Activated CD4-positive, alpha-beta memory T cell treated with anti-CD3 and anti-CD28 coated beads for 36 hours (primary cell): ENCODE measurements around the gene TCL1A. TPM values are rescaled to one million over a fixed set of nuclear protein-coding genes. Genes with fewer than 3 reads are reported as not detected.
A peak's percentile ranks its signal among the peaks of the same experiment; 100 is the strongest.

Source experiments
- CTCF ChIA-PET: fragments of 350-600 bp; sonication (Branson Sonifier 250); formaldehyde crosslinking; loops from one replicate; lab custom pipeline; 2021; ENCODE audit warnings: antibody characterized with exemption, inconsistent platforms; lab: Charles Lee
- POLR2A ChIA-PET: fragments of 350-600 bp; sonication (Branson Sonifier 250); formaldehyde crosslinking; loops from one replicate; lab custom pipeline; 2021; ENCODE audit warnings: antibody characterized with exemption; lab: Charles Lee
- DNase-seq: peaks from one replicate; pipeline ENCODE4 v3.0.0-alpha.2; 2020
- H3K27ac Mint-ChIP-seq: one replicate; pipeline ENCODE4 v1.8.0; 2021; ENCODE audit warnings: mixed read lengths
- H3K27me3 Mint-ChIP-seq: one replicate; pipeline ENCODE4 v1.8.0; 2021; ENCODE audit warnings: mixed read lengths
- H3K36me3 Mint-ChIP-seq: one replicate; pipeline ENCODE4 v1.8.0; 2021; ENCODE audit warnings: mixed read lengths
- H3K4me1 Mint-ChIP-seq: one replicate; pipeline ENCODE4 v1.8.0; 2021; ENCODE audit warnings: low read depth, mixed read lengths
- H3K4me3 Mint-ChIP-seq: one replicate; pipeline ENCODE4 v1.8.0; 2021; ENCODE audit warnings: mild to moderate bottlenecking, mixed read lengths
- H3K9me3 Mint-ChIP-seq: one replicate; pipeline ENCODE4 v1.8.0; 2021; ENCODE audit warnings: mixed read lengths
- intact Hi-C: fragments of 100-400 bp; cut with micrococcal nuclease; formaldehyde crosslinking; loops from one replicate; pipeline ENCODE4 v1.15.1; 2023
- total RNA-seq, 2 experiments: library from RNA; stranded (reverse); gene quantifications; one replicate each; pipeline ENCODE4 v1.2.3, GENCODE V29; 2021

The TCL1A gene
- total RNA-seq, 2 experiments from 2014 or later, result not detected

- ChIA-PET POLR2A (no interaction called here), CTCF (interaction anchor here (1.0 to 1.1 kb wide), 2 partner anchors 127 to 129 kb away, joined by 3 to 4 read pairs; no protein-coding TSS in a partner anchor)
- Mint-ChIP-seq H3K9me3 (no peaks in the 10 kb centered on the region), H3K27ac (no peak within 1 kb of the TSS), H3K36me3 (no peaks in the 10 kb centered on the region), H3K4me1 (no peaks in the 10 kb centered on the region), H3K27me3 (peaks cover 4% of the 10 kb centered on the region), H3K4me3 (no peak within 1 kb of the TSS)
- intact Hi-C loops, result loop anchor here (10.0 kb wide), 1 partner anchor 241 kb away; no protein-coding TSS in a partner anchor
- no peak for DNase-seq
Measured at GRCh38 chr14:95685978-95686922, 27.7 kb downstream of the TCL1A start, which contains the start of gene TCL1B. TCL1B (plus strand) TSS chr14:95686426; CDS start chr14:95686468, 42 bp downstream.

GRCh38 chr14:95683793-95684192 lies 30.1 kb downstream of the TCL1A start:
- CTCF ChIA-PET, result interaction anchor here (0.6 to 2.7 kb wide), 11 partner anchors 16 to 269 kb away, joined by 3 to 23 read pairs (median 3); no protein-coding TSS in a partner anchor
- intact Hi-C loops, result loop anchor here (1.0 to 10.0 kb wide), 2 partner anchors 122 to 239 kb away; no protein-coding TSS in a partner anchor
- DNase-seq, result peak; percentile 45
- Mint-ChIP-seq H3K4me1 (no peaks in the 10 kb centered on the region), H3K4me3 (no peak overlapping the region), H3K9me3 (no peaks in the 10 kb centered on the region), H3K27me3 (peaks cover 6% of the 10 kb centered on the region), H3K36me3 (no peaks in the 10 kb centered on the region), H3K27ac (no peak overlapping the region)
- POLR2A ChIA-PET, result no interaction called here

GRCh38 chr14:95681153-95681552 lies 32.8 kb downstream of the TCL1A start:
- Mint-ChIP-seq H3K27ac (no peak overlapping the region), H3K9me3 (no peaks in the 10 kb centered on the region), H3K4me1 (no peaks in the 10 kb centered on the region), H3K36me3 (no peaks in the 10 kb centered on the region), H3K4me3 (no peak overlapping the region), H3K27me3 (peaks cover 12% of the 10 kb centered on the region)
- POLR2A ChIA-PET, result no interaction called here
- intact Hi-C loops, result loop anchor here (10.0 kb wide), 1 partner anchor 236 kb away; no protein-coding TSS in a partner anchor
- no peak for DNase-seq
- CTCF ChIA-PET, result interaction anchor here (0.9 kb wide), 1 partner anchor 104 kb away, joined by 3 read pairs; no protein-coding TSS in a partner anchor

- H3K36me3 Mint-ChIP-seq, result no peaks in the 10 kb centered on the region
- intact Hi-C loops, result loop anchor here (10.0 kb wide), 1 partner anchor 235 kb away; no protein-coding TSS in a partner anchor
- POLR2A ChIA-PET, result no interaction called here
- DNase-seq, result no peak
- H3K27ac Mint-ChIP-seq, result no peak overlapping the region
- no peak overlapping the region for H3K4me3 Mint-ChIP-seq
- H3K27me3 Mint-ChIP-seq, result peaks cover 17% of the 10 kb centered on the region
- H3K4me1 Mint-ChIP-seq, result no peaks in the 10 kb centered on the region
- CTCF ChIA-PET, result interaction anchor here (0.9 kb wide), 1 partner anchor 103 kb away, joined by 3 read pairs; no protein-coding TSS in a partner anchor
- no peaks in the 10 kb centered on the region for H3K9me3 Mint-ChIP-seq
Measured at GRCh38 chr14:95679998-95680735, 33.8 kb downstream of the TCL1A start.

- H3K4me1 Mint-ChIP-seq, result no peaks in the 10 kb centered on the region
- H3K27me3 Mint-ChIP-seq, result peaks cover 17% of the 10 kb centered on the region
- no peak for DNase-seq
- ChIA-PET POLR2A (no interaction called here), CTCF (no interaction called here)
- H3K36me3 Mint-ChIP-seq, result no peaks in the 10 kb centered on the region
- intact Hi-C loops, result no loop called here
- H3K4me3 Mint-ChIP-seq, result no peak overlapping the region
- H3K27ac Mint-ChIP-seq, result no peak overlapping the region
- no peaks in the 10 kb centered on the region for H3K9me3 Mint-ChIP-seq
Measured at GRCh38 chr14:95679148-95679815, 34.6 kb downstream of the TCL1A start.

GRCh38 chr14:95677179-95677835 lies 36.6 kb downstream of the TCL1A start:
- DNase-seq, result no peak
- Mint-ChIP-seq H3K27me3 (peaks cover 17% of the 10 kb centered on the region), H3K4me3 (no peak overlapping the region), H3K4me1 (no peaks in the 10 kb centered on the region), H3K27ac (no peak overlapping the region), H3K9me3 (no peaks in the 10 kb centered on the region), H3K36me3 (no peaks in the 10 kb centered on the region)
- ChIA-PET CTCF (no interaction called here), POLR2A (no interaction called here)
- intact Hi-C loops, result no loop called here

GRCh38 chr14:95675486-95675885 lies 38.4 kb downstream of the TCL1A start:
- CTCF ChIA-PET, result no interaction called here
- POLR2A ChIA-PET, result no interaction called here
- DNase-seq, result no peak
- Mint-ChIP-seq H3K4me1 (no peaks in the 10 kb centered on the region), H3K27ac (no peak overlapping the region), H3K36me3 (no peaks in the 10 kb centered on the region), H3K9me3 (no peaks in the 10 kb centered on the region), H3K27me3 (peaks cover 22% of the 10 kb centered on the region), H3K4me3 (no peak overlapping the region)
- intact Hi-C loops, result no loop called here

GRCh38 chr14:95674613-95675012 lies 39.3 kb downstream of the TCL1A start:
- H3K27ac Mint-ChIP-seq, result no peak overlapping the region
- no peak for DNase-seq
- H3K9me3 Mint-ChIP-seq, result no peaks in the 10 kb centered on the region
- CTCF ChIA-PET, result no interaction called here
- H3K27me3 Mint-ChIP-seq, result peaks cover 22% of the 10 kb centered on the region
- POLR2A ChIA-PET, result interaction anchor here (0.7 kb wide), 1 partner anchor 190 kb away, joined by 3 read pairs; no protein-coding TSS in a partner anchor
- H3K4me3 Mint-ChIP-seq, result no peak overlapping the region
- H3K36me3 Mint-ChIP-seq, result no peaks in the 10 kb centered on the region
- no peaks in the 10 kb centered on the region for H3K4me1 Mint-ChIP-seq
- intact Hi-C loops, result no loop called here

- Mint-ChIP-seq H3K4me3 (no peak overlapping the region), H3K27ac (no peak overlapping the region), H3K27me3 (peaks cover 5% of the 10 kb centered on the region), H3K9me3 (no peaks in the 10 kb centered on the region), H3K36me3 (no peaks in the 10 kb centered on the region), H3K4me1 (no peaks in the 10 kb centered on the region)
- DNase-seq, result no peak
- CTCF ChIA-PET, result no interaction called here
- intact Hi-C loops, result no loop called here
- POLR2A ChIA-PET, result no interaction called here
Measured at GRCh38 chr14:95668235-95668772, 45.6 kb downstream of the TCL1A start.

- H3K36me3 Mint-ChIP-seq, result no peaks in the 10 kb centered on the region
- H3K9me3 Mint-ChIP-seq, result no peaks in the 10 kb centered on the region
- H3K27me3 Mint-ChIP-seq, result peaks cover 5% of the 10 kb centered on the region
- no peak overlapping the region for H3K27ac Mint-ChIP-seq
- ChIA-PET CTCF (no interaction called here), POLR2A (no interaction called here)
- intact Hi-C loops, result no loop called here
- peaks cover 3% of the 10 kb centered on the region for H3K4me1 Mint-ChIP-seq
- H3K4me3 Mint-ChIP-seq, result no peak overlapping the region
- no peak for DNase-seq
Measured at GRCh38 chr14:95667249-95667693, 46.7 kb downstream of the TCL1A start.

GRCh38 chr14:95666450-95666849 lies 47.5 kb downstream of the TCL1A start:
- Mint-ChIP-seq H3K27ac (no peak overlapping the region), H3K27me3 (peaks cover 5% of the 10 kb centered on the region), H3K4me3 (no peak overlapping the region), H3K36me3 (no peaks in the 10 kb centered on the region), H3K4me1 (peaks cover 3% of the 10 kb centered on the region), H3K9me3 (no peaks in the 10 kb centered on the region)
- POLR2A ChIA-PET, result no interaction called here
- intact Hi-C loops, result no loop called here
- no peak for DNase-seq
- CTCF ChIA-PET, result interaction anchor here (1.0 kb wide), 1 partner anchor 106 kb away, joined by 3 read pairs; no protein-coding TSS in a partner anchor
